Pulmonary artery endothelial cell (primary cell): ENCODE measurements around the gene FARP2. TPM values are rescaled to one million over a fixed set of nuclear protein-coding genes. Genes with fewer than 3 reads are reported as not detected.
"Not testable (repeated sequence)": the region's sequence is repeated elsewhere in the genome, so short reads cannot be mapped to it uniquely, and the experiment has no call there.

Experiments
- DNase-seq: peaks from one replicate; pipeline ENCODE4 v3.0.0-alpha.2; 2011; ENCODE audit warnings: low read depth, low spot score
- total RNA-seq: library from RNA; depleted of rRNA; stranded (reverse); fragments of >200 nt; gene quantifications from 2 replicates; pipeline ENCODE4 v1.2.3, GENCODE V29; 2014

FARP2 gene
- total RNA-seq, 1 donor from 2014 or later, result 37.2 TPM

GRCh38 chr2:241501551-241501950 is 145.5 kb downstream of the FARP2 start:
- no peak for DNase-seq

GRCh38 chr2:241502281-241502680 is 146.2 kb downstream of the FARP2 start:
- DNase-seq, result no peak

- no peak for DNase-seq
Measured at GRCh38 chr2:241503776-241504392, 147.8 kb downstream of the FARP2 start.

- no peak for DNase-seq
Measured at GRCh38 chr2:241505086-241505780, 149.1 kb downstream of the FARP2 start.

- no peak for DNase-seq
Measured at GRCh38 chr2:241505781-241506201, 149.7 kb downstream of the FARP2 start.

- DNase-seq, result not testable (repeated sequence)
Measured at GRCh38 chr2:241506317-241506716, 150.2 kb downstream of the FARP2 start.

GRCh38 chr2:241506793-241507429 is 150.8 kb downstream of the FARP2 start:
- no peak for DNase-seq

- no peak for DNase-seq
Measured at GRCh38 chr2:241507430-241508239, 151.6 kb downstream of the FARP2 start.

- peak; percentile 95 for DNase-seq
Measured at GRCh38 chr2:241508240-241509154, 152.4 kb downstream of the FARP2 start, which contains the start of gene STK25. Gene STK25, minus strand, starts transcription at chr2:241508584. Its CDS starts 549 bp downstream, at chr2:241508035.

- no peak for DNase-seq
Measured at GRCh38 chr2:241509155-241509784, 153.2 kb downstream of the FARP2 start.

- no peak for DNase-seq
Measured at GRCh38 chr2:241511091-241511741, 155.1 kb downstream of the FARP2 start.

GRCh38 chr2:241514553-241514952 is 158.5 kb downstream of the FARP2 start:
- no peak for DNase-seq

- DNase-seq, result no peak
Measured at GRCh38 chr2:241514986-241515737, 159.1 kb downstream of the FARP2 start.

- no peak for DNase-seq
Measured at GRCh38 chr2:241516520-241516965, 160.5 kb downstream of the FARP2 start.

GRCh38 chr2:241517297-241517696 is 161.2 kb downstream of the FARP2 start:
- DNase-seq, result no peak

GRCh38 chr2:241519669-241520068 is 163.6 kb downstream of the FARP2 start:
- DNase-seq, result no peak

- DNase-seq, result no peak
Measured at GRCh38 chr2:241522477-241522876, 166.4 kb downstream of the FARP2 start.
